MCF 10A (cell line): Measurements from ENCODE around the gene PEX11G. TPM values are rescaled to one million over a fixed set of nuclear protein-coding genes. Genes with fewer than 3 reads are reported as not detected.

Experiments used
- BruUV-seq: library from RNA; stranded (reverse); fragments of 400-500 nt; replicated peaks from 2 replicates; lab custom pipeline; 2021; lab: Mats Ljungman, UMichigan
- CTCF ChIA-PET: fragments of 300-600 bp; sonication (Branson Sonifier 250); formaldehyde crosslinking; extraction: SDS; loops from one replicate; lab custom pipeline; 2021; ENCODE audit warnings: antibody characterized with exemption, inconsistent platforms; lab: Yijun Ruan, JAX
- POLR2A ChIA-PET: fragments of 300-600, 350-650 bp; sonication (Branson Sonifier 250); formaldehyde crosslinking; extraction: SDS; loops from one replicate; lab custom pipeline; 2020; ENCODE audit warnings: antibody characterized with exemption, inconsistent platforms; lab: Yijun Ruan, JAX
- DNase-seq: peaks from one replicate; pipeline ENCODE4 v3.0.0-alpha.2; 2018; ENCODE audit not compliant: unreplicated experiment
- H3K27ac Mint-ChIP-seq: one replicate; pipeline ENCODE4 v1.8.0; 2022; ENCODE audit warnings: mild to moderate bottlenecking, low read depth, mixed read lengths; ENCODE audit not compliant: unreplicated experiment
- H3K27me3 Mint-ChIP-seq: one replicate; pipeline ENCODE4 v1.8.0; 2022; ENCODE audit warnings: mixed read lengths; ENCODE audit not compliant: insufficient read depth, unreplicated experiment
- H3K36me3 Mint-ChIP-seq: one replicate; pipeline ENCODE4 v1.8.0; 2022; ENCODE audit warnings: mild to moderate bottlenecking, moderate library complexity, mixed read lengths; ENCODE audit not compliant: insufficient read depth, unreplicated experiment
- H3K4me1 Mint-ChIP-seq: one replicate; pipeline ENCODE4 v1.8.0; 2022; ENCODE audit warnings: mixed read lengths; ENCODE audit not compliant: insufficient read depth, unreplicated experiment
- H3K4me3 Mint-ChIP-seq: one replicate; pipeline ENCODE4 v1.8.0; 2022; ENCODE audit warnings: mild to moderate bottlenecking, moderate library complexity, mixed read lengths; ENCODE audit not compliant: unreplicated experiment
- H3K9me3 Mint-ChIP-seq: one replicate; pipeline ENCODE4 v1.8.0; 2022; ENCODE audit warnings: mixed read lengths; ENCODE audit not compliant: unreplicated experiment
- intact Hi-C: fragments of 100-400 bp; cut with micrococcal nuclease; formaldehyde crosslinking; loops from 2 replicates; pipeline ENCODE4 v1.14.1; 2022
- total RNA-seq: library from RNA; stranded (reverse); gene quantifications from 2 replicates; pipeline ENCODE4 v1.2.3, GENCODE V29; 2022
- TF ChIP-seq, protein P1 (sequence below): fragments of 200-600 bp; IDR thresholded peaks from one replicate; pipeline ENCODE4 v1.8.0; 2022; ENCODE audit warnings: antibody characterized with exemption, mild to moderate bottlenecking; ENCODE audit not compliant: unreplicated experiment

The PEX11G gene
- total RNA-seq, 1 experiment from 2014 or later, result 5.5 TPM

DNA sequence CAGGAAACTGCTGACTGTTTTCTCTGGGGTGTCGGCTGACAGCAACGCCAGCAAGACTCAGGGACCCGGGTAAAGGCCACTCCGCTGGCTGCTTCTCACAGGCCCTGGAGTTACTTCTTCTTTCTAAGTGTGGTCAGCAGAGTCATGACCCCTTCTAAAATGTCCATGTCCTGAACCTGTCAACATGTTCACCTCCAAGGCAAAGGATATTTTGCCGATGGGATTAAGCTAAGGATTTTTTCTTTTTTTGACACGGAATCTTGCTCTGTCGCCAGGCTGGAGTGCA lies 7.9 kb downstream of the PEX11G start:
- H3K4me1 Mint-ChIP-seq, result peaks cover 13% of the 10 kb centered on the region
- H3K4me3 Mint-ChIP-seq, result no peak overlapping the region
- H3K36me3 Mint-ChIP-seq, result peaks cover 18% of the 10 kb centered on the region
- ChIA-PET POLR2A (interaction anchor here (1.3 to 1.7 kb wide), 2 partner anchors 40 to 85 kb away, joined by 4 read pairs; no protein-coding TSS in a partner anchor), CTCF (interaction anchor here (0.7 to 1.0 kb wide), 3 partner anchors 13 to 164 kb away, joined by 3 to 5 read pairs (median 3); no protein-coding TSS in a partner anchor)
- BruUV-seq, result no TSS peak
- H3K9me3 Mint-ChIP-seq, result no peaks in the 10 kb centered on the region
- intact Hi-C loops, result no loop called here
- TF ChIP-seq, protein P1, sequence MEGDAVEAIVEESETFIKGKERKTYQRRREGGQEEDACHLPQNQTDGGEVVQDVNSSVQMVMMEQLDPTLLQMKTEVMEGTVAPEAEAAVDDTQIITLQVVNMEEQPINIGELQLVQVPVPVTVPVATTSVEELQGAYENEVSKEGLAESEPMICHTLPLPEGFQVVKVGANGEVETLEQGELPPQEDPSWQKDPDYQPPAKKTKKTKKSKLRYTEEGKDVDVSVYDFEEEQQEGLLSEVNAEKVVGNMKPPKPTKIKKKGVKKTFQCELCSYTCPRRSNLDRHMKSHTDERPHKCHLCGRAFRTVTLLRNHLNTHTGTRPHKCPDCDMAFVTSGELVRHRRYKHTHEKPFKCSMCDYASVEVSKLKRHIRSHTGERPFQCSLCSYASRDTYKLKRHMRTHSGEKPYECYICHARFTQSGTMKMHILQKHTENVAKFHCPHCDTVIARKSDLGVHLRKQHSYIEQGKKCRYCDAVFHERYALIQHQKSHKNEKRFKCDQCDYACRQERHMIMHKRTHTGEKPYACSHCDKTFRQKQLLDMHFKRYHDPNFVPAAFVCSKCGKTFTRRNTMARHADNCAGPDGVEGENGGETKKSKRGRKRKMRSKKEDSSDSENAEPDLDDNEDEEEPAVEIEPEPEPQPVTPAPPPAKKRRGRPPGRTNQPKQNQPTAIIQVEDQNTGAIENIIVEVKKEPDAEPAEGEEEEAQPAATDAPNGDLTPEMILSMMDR, result no peak
- DNase-seq, result no peak
- no peak overlapping the region for H3K27ac Mint-ChIP-seq
- H3K27me3 Mint-ChIP-seq, result no peaks in the 10 kb centered on the region

DNA sequence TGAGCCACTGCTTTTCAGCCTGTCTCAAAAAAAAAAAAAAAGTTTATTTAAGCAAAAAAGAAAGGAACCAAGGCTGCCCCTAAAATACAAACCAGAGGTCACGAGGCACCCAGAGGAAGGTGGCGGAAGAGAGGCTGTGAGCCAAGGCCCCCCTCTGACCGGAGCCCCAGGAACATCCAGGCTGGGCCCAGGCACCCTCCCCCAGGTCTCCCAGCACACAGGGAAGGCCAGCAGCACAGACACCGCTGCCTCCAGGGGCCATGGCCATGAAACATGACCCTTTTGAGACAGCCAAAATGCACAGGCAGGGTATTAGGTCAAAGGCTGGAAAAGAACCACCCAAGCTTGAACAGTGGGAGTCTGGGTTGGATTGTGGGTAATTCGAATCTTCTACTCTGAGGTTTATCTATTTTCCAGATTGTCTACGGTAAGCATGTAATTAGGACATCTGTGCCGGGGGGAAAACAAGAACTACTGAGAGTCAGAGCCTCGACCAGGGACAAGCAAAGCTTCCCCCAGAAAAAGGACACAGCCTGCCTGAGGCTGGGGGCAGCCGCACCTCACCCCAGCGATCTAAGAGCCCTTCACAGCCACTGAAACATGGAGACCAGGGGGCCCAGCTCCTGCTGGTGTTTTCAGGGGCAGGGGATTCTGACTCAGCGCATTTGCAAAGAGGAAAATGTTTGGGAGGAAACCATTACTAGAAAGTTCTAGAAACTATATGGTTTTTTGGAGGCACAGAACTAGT lies 8.4 kb downstream of the PEX11G start:
- H3K4me3 Mint-ChIP-seq, result no peak overlapping the region
- intact Hi-C loops, result no loop called here
- no peaks in the 10 kb centered on the region for H3K27me3 Mint-ChIP-seq
- DNase-seq, result no peak
- ChIA-PET POLR2A (interaction anchor here (1.3 to 1.7 kb wide), 2 partner anchors 40 to 85 kb away, joined by 4 read pairs; no protein-coding TSS in a partner anchor), CTCF (interaction anchor here (0.9 to 1.0 kb wide), 2 partner anchors 12 to 163 kb away, joined by 3 read pairs; no protein-coding TSS in a partner anchor)
- H3K36me3 Mint-ChIP-seq, result peaks cover 16% of the 10 kb centered on the region
- TF ChIP-seq, protein P1, result no peak
- H3K4me1 Mint-ChIP-seq, result peaks cover 13% of the 10 kb centered on the region
- no peak overlapping the region for H3K27ac Mint-ChIP-seq
- no TSS peak for BruUV-seq
- H3K9me3 Mint-ChIP-seq, result no peaks in the 10 kb centered on the region

DNA sequence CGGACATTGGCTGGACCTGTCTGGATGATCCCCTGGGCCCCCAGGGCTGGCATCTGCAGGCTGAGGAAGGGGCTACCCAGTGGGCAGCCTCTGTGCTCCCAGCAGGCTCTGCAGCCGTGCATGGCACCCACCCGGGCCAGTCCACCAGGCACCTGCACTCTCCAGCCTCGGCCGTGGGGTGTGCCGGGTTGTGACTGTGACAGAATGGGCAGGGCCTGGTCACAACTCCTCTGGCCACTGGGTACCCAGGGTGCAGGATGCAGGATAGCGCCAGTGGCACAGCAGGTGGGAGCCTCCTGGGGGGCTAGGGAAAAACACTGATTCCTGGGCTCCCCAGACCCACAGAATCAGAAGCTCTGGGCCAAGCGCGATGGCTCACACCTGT lies 10.0 kb downstream of the PEX11G start:
- intact Hi-C loops, result no loop called here
- no peak overlapping the region for H3K4me3 Mint-ChIP-seq
- H3K27me3 Mint-ChIP-seq, result no peaks in the 10 kb centered on the region
- no peak for DNase-seq
- BruUV-seq, result no TSS peak
- H3K27ac Mint-ChIP-seq, result no peak overlapping the region
- TF ChIP-seq, protein P1, result no peak
- H3K9me3 Mint-ChIP-seq, result no peaks in the 10 kb centered on the region
- peaks cover 17% of the 10 kb centered on the region for H3K36me3 Mint-ChIP-seq
- peaks cover 13% of the 10 kb centered on the region for H3K4me1 Mint-ChIP-seq
- ChIA-PET CTCF (no interaction called here), POLR2A (interaction anchor here (0.6 kb wide), 1 partner anchor 384 kb away, joined by 3 read pairs; no protein-coding TSS in a partner anchor)

DNA sequence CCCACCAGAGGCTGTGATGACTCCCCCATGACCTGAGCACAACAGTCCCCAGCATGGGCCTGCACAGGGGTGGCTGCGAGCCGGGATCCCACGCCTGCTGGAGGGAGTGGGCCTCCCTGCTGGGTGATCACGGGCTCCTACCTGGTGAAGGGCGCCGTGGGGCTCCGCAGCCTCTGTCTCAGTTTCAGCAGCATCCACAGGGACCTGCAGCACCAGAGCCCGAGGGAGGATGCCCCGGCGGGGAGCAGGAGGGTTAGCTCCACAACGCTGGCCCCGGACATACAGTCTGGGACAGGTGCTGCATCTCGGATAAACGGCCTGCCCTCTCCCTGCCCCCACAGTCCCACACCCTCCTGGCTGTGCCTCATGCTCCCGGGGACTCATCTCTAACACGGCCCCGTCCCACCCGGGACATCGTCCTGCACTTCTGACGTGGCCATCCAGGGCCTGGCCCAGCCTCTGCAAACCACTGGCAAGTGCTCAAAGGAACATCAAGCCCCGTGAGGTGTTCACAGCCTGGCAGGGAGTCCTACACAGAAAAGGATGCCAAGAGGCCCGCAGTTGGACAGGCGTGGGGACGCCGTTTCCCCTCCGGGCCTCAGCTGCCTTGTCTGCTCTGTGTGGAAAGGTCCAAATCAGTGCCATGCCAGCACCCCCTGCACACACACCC lies 10.5 kb downstream of the PEX11G start:
- H3K27ac Mint-ChIP-seq, result no peak overlapping the region
- no TSS peak for BruUV-seq
- no peak overlapping the region for H3K4me3 Mint-ChIP-seq
- POLR2A ChIA-PET, result interaction anchor here (0.6 kb wide), 1 partner anchor 383 kb away, joined by 3 read pairs; no protein-coding TSS in a partner anchor
- peaks cover 10% of the 10 kb centered on the region for H3K4me1 Mint-ChIP-seq
- intact Hi-C loops, result no loop called here
- TF ChIP-seq, protein P1, result no peak
- peaks cover 18% of the 10 kb centered on the region for H3K36me3 Mint-ChIP-seq
- CTCF ChIA-PET, result no interaction called here
- H3K27me3 Mint-ChIP-seq, result no peaks in the 10 kb centered on the region
- H3K9me3 Mint-ChIP-seq, result no peaks in the 10 kb centered on the region
- no peak for DNase-seq
